ENCODE data around the gene GBF1.

Gene GBF1

DNA sequence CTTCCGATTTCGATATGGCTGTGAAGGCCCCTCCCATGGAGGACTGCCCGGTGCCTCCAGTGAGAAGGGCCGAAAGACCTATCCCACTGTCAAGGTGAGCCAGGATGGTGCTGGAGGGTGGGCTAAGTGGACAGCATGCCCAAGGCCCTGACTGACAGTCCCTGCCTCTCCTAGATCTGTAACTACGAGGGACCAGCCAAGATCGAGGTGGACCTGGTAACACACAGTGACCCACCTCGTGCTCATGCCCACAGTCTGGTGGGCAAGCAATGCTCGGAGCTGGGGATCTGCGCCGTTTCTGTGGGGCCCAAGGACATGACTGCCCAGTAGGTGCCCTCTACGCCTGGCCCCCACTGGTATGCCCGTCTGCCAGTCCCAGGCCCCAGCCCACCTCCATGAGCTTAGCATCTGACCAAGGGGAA is 151.4 kb downstream of the GBF1 start:
- DNase-seq = no peak

- DNase-seq = no peak
Observed at GRCh38 chr10:102397222-102398171, 152.2 kb downstream of the GBF1 start.

GRCh38 chr10:102398172-102399020 is 153.1 kb downstream of the GBF1 start:
- DNase-seq = no peak

- peak; percentile 62 for DNase-seq
Observed at GRCh38 chr10:102399217-102400021, 154.1 kb downstream of the GBF1 start.

DNA sequence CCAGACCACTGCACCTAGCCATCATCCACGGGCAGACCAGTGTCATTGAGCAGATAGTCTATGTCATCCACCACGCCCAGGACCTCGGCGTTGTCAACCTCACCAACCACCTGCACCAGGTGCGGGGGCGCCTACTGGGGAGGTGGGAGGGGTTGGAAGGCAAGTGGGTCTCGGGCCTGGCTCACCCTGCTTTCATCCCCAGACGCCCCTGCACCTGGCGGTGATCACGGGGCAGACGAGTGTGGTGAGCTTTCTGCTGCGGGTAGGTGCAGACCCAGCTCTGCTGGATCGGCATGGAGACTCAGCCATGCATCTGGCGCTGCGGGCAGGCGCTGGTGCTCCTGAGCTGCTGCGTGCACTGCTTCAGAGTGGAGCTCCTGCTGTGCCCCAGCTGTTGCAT is 154.7 kb downstream of the GBF1 start:
- DNase-seq = peak; percentile 57

GRCh38 chr10:102400598-102401341 is 155.4 kb downstream of the GBF1 start:
- no peak for DNase-seq

DNA sequence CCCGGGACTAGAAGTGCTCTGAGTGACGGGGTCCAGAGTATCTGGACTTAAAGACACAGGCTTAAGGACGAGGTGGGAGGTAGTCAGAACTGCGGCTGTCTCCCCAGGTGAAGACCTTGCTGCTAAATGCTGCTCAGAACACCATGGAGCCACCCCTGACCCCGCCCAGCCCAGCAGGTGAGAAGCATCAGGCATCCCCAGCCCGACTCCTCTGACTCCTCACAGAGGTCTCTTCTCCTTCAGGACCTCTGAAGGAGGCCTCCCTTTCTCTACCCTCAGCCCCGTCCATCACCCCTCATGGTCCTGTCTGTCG is 156.0 kb downstream of the GBF1 start:
- no peak for DNase-seq

DNA sequence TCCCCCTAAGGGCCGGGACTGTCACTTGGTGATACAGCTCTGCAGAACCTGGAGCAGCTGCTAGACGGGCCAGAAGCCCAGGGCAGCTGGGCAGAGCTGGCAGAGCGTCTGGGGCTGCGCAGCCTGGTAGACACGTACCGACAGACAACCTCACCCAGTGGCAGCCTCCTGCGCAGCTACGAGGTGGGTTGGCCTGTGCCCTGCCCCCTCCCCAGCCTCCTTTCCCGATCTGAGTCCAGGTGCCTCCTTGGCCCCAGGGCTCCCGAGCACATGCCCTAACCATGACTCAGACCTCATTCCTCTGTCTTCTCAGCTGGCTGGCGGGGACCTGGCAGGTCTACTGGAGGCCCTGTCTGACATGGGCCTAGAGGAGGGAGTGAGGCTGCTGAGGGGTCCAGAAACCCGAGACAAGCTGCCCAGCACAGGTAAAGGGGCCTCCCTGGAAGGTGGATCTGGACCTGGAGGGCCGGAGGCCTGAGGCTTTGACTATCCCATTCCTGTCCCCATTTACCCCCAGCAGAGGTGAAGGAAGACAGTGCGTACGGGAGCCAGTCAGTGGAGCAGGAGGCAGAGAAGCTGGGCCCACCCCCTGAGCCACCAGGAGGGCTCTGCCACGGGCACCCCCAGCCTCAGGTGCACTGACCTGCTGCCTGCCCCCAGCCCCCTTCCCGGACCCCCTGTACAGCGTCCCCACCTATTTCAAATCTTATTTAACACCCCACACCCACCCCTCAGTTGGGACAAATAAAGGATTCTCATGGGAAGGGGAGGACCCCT is 156.6 kb downstream of the GBF1 start:
- no peak for DNase-seq

- no peak for DNase-seq
Observed at GRCh38 chr10:102402512-102402896, 157.2 kb downstream of the GBF1 start.

DNA sequence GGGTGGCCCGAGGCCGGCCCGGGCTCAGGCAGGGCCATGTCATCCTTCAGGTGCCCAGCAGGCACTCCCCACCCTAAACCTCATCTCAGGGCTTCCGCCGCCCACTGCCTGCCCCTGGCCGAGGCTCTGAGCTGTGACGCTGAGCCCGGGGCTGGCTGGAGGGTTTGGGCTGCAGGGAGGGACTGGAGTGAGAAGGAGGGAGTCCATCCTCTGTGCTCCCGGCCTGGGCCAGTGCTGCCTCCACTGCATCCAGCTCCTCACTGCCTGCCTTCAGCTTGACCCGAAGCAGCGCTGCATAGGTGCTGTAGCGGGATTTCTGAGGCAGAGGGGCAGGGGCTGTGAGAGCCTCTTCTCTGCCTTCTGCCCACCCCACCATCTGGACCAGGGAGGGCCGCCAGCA is 157.8 kb downstream of the GBF1 start:
- DNase-seq = no peak

- no peak for DNase-seq
Observed at GRCh38 chr10:102404361-102405107, 159.2 kb downstream of the GBF1 start.

DNA sequence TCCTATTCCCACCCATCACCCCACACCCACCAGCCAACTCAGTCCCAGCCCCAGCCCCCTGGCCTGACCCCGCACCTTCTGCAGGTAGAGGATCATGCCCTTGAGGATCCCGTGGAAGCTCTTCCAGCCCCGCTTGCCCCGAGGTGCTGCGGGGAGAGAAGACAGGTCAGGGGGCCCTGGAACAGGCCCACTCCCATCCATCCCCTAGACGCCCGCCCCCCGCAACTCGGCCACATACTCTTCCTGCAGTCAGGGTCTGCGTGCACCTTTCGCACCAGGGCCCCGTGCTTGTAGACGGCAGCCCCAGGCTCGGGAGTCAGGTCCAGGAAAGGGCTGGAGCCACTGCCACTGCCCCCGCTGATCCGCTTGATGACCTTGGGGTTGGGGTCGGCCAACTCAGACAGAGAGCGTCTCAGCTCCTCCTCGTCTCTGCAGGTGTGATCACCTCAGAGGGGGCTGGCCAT is 159.8 kb downstream of the GBF1 start:
- no peak for DNase-seq

GRCh38 chr10:102405632-102406031 is 160.3 kb downstream of the GBF1 start:
- no peak for DNase-seq

GRCh38 chr10:102406815-102407214 is 161.5 kb downstream of the GBF1 start:
- DNase-seq = no peak

- no peak for DNase-seq
Observed at GRCh38 chr10:102407425-102408130, 162.2 kb downstream of the GBF1 start.

- DNase-seq = no peak
Observed at GRCh38 chr10:102408131-102408727, 162.9 kb downstream of the GBF1 start.

- DNase-seq = no peak
Observed at GRCh38 chr10:102408728-102409603, 163.6 kb downstream of the GBF1 start.

- no peak for DNase-seq
Observed at GRCh38 chr10:102409604-102410428, 164.5 kb downstream of the GBF1 start.
